Measurements from ENCODE around the gene ISOC1. TPM values are rescaled to one million over a fixed set of nuclear protein-coding genes. Genes with fewer than 3 reads are reported as not detected.

ISOC1 gene
- total and polyA plus RNA-seq, 2 experiments from 2014 or later, result 33.7 to 34.2 TPM

DNA sequence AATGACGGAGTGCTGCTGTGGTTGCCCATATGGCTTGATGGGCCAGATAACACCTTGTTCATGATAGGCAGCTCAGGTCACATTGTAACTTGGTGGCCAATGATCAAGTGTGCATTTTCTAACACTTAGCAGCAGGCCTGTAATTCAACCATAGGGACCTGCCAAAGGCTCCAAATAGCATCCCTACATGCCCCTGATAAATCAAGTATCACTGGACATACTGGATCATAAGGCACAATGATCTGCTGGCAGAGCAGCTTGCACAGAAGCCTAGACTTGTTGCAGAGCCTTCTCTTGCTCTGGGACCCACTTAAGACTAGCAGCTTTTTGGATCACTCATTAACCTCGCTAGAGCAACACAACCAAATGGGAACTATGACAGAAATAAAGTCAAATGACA is 46.0 kb upstream of the ISOC1 start:
- Histone ChIP-seq H3K36me3 (ENCODE audit: insufficient read depth) (no peaks in the 10 kb centered on the region), H3K27ac (ENCODE audit: low read depth) (no peak overlapping the region), H3F3A (replicated peaks; ENCODE audit: low read depth) (no peaks in the 10 kb centered on the region), H3K9me2 (ENCODE audit: insufficient read depth) (peaks cover 3% of the 10 kb centered on the region; the same call in 1 of the 2 replicates), H3K79me2 (replicated peaks; ENCODE audit: insufficient read depth) (no peaks in the 10 kb centered on the region), H4K20me1 (replicated peaks; ENCODE audit: insufficient read depth) (no peaks in the 10 kb centered on the region), H3K4me2 (no peak overlapping the region), H2AFZ (no peak overlapping the region), H3K4me3 (no peak overlapping the region), H3K27me3 (ENCODE audit: insufficient read depth) (no peaks in the 10 kb centered on the region), H3K4me1 (ENCODE audit: insufficient read depth) (no peaks in the 10 kb centered on the region)
- H3K27ac Mint-ChIP-seq, result no peak overlapping the region
- peaks cover 2% of the 10 kb centered on the region for H3K27me3 Mint-ChIP-seq (ENCODE audit: insufficient read depth, low read depth, poor library complexity)
- no peak overlapping the region for H3K4me3 Mint-ChIP-seq
- no peaks in the 10 kb centered on the region for H3K4me1 Mint-ChIP-seq
- no peak for DNase-seq (ENCODE audit: low spot score)
- ATAC-seq, result no peak
- H3K9me3 Mint-ChIP-seq, result peaks cover 4% of the 10 kb centered on the region; the same call in 1 of the 3 replicates
- TF ChIP-seq POLR2AphosphoS5 (IDR thresholded peaks at IDR 0.05; ENCODE audit: low read depth), result no peak
- TF ChIP-seq STAT1 (IDR thresholded peaks at IDR 0.05; ENCODE audit: unreplicated experiment), result no peak
- TF ChIP-seq, protein P1, sequence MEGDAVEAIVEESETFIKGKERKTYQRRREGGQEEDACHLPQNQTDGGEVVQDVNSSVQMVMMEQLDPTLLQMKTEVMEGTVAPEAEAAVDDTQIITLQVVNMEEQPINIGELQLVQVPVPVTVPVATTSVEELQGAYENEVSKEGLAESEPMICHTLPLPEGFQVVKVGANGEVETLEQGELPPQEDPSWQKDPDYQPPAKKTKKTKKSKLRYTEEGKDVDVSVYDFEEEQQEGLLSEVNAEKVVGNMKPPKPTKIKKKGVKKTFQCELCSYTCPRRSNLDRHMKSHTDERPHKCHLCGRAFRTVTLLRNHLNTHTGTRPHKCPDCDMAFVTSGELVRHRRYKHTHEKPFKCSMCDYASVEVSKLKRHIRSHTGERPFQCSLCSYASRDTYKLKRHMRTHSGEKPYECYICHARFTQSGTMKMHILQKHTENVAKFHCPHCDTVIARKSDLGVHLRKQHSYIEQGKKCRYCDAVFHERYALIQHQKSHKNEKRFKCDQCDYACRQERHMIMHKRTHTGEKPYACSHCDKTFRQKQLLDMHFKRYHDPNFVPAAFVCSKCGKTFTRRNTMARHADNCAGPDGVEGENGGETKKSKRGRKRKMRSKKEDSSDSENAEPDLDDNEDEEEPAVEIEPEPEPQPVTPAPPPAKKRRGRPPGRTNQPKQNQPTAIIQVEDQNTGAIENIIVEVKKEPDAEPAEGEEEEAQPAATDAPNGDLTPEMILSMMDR (conservative IDR thresholded peaks at IDR 0.05; ENCODE audit: low read depth in 2 of 2), result no peak
- no peak for TF ChIP-seq EZH2 (IDR thresholded peaks at IDR 0.05; ENCODE audit: low read depth, unreplicated experiment)
- no peak for TF ChIP-seq ZNF114 (CRISPR knock-in tag; IDR thresholded peaks at IDR 0.05)
- TF ChIP-seq NANOG (IDR thresholded peaks at IDR 0.05; ENCODE audit: borderline replicate concordance), result no peak
- TF ChIP-seq, protein P2, sequence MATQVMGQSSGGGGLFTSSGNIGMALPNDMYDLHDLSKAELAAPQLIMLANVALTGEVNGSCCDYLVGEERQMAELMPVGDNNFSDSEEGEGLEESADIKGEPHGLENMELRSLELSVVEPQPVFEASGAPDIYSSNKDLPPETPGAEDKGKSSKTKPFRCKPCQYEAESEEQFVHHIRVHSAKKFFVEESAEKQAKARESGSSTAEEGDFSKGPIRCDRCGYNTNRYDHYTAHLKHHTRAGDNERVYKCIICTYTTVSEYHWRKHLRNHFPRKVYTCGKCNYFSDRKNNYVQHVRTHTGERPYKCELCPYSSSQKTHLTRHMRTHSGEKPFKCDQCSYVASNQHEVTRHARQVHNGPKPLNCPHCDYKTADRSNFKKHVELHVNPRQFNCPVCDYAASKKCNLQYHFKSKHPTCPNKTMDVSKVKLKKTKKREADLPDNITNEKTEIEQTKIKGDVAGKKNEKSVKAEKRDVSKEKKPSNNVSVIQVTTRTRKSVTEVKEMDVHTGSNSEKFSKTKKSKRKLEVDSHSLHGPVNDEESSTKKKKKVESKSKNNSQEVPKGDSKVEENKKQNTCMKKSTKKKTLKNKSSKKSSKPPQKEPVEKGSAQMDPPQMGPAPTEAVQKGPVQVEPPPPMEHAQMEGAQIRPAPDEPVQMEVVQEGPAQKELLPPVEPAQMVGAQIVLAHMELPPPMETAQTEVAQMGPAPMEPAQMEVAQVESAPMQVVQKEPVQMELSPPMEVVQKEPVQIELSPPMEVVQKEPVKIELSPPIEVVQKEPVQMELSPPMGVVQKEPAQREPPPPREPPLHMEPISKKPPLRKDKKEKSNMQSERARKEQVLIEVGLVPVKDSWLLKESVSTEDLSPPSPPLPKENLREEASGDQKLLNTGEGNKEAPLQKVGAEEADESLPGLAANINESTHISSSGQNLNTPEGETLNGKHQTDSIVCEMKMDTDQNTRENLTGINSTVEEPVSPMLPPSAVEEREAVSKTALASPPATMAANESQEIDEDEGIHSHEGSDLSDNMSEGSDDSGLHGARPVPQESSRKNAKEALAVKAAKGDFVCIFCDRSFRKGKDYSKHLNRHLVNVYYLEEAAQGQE (IDR thresholded peaks at IDR 0.05; ENCODE audit: unreplicated experiment), result no peak
- TF ChIP-seq EZH2phosphoT487 (IDR thresholded peaks at IDR 0.05; ENCODE audit: unreplicated experiment), result no peak
- TF ChIP-seq ZNF331 (CRISPR knock-in tag; IDR thresholded peaks at IDR 0.05; ENCODE audit: low read depth), result no peak
- TF ChIP-seq, protein P3, sequence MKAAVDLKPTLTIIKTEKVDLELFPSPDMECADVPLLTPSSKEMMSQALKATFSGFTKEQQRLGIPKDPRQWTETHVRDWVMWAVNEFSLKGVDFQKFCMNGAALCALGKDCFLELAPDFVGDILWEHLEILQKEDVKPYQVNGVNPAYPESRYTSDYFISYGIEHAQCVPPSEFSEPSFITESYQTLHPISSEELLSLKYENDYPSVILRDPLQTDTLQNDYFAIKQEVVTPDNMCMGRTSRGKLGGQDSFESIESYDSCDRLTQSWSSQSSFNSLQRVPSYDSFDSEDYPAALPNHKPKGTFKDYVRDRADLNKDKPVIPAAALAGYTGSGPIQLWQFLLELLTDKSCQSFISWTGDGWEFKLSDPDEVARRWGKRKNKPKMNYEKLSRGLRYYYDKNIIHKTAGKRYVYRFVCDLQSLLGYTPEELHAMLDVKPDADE (IDR thresholded peaks at IDR 0.05), result no peak
- TF ChIP-seq, protein P4, sequence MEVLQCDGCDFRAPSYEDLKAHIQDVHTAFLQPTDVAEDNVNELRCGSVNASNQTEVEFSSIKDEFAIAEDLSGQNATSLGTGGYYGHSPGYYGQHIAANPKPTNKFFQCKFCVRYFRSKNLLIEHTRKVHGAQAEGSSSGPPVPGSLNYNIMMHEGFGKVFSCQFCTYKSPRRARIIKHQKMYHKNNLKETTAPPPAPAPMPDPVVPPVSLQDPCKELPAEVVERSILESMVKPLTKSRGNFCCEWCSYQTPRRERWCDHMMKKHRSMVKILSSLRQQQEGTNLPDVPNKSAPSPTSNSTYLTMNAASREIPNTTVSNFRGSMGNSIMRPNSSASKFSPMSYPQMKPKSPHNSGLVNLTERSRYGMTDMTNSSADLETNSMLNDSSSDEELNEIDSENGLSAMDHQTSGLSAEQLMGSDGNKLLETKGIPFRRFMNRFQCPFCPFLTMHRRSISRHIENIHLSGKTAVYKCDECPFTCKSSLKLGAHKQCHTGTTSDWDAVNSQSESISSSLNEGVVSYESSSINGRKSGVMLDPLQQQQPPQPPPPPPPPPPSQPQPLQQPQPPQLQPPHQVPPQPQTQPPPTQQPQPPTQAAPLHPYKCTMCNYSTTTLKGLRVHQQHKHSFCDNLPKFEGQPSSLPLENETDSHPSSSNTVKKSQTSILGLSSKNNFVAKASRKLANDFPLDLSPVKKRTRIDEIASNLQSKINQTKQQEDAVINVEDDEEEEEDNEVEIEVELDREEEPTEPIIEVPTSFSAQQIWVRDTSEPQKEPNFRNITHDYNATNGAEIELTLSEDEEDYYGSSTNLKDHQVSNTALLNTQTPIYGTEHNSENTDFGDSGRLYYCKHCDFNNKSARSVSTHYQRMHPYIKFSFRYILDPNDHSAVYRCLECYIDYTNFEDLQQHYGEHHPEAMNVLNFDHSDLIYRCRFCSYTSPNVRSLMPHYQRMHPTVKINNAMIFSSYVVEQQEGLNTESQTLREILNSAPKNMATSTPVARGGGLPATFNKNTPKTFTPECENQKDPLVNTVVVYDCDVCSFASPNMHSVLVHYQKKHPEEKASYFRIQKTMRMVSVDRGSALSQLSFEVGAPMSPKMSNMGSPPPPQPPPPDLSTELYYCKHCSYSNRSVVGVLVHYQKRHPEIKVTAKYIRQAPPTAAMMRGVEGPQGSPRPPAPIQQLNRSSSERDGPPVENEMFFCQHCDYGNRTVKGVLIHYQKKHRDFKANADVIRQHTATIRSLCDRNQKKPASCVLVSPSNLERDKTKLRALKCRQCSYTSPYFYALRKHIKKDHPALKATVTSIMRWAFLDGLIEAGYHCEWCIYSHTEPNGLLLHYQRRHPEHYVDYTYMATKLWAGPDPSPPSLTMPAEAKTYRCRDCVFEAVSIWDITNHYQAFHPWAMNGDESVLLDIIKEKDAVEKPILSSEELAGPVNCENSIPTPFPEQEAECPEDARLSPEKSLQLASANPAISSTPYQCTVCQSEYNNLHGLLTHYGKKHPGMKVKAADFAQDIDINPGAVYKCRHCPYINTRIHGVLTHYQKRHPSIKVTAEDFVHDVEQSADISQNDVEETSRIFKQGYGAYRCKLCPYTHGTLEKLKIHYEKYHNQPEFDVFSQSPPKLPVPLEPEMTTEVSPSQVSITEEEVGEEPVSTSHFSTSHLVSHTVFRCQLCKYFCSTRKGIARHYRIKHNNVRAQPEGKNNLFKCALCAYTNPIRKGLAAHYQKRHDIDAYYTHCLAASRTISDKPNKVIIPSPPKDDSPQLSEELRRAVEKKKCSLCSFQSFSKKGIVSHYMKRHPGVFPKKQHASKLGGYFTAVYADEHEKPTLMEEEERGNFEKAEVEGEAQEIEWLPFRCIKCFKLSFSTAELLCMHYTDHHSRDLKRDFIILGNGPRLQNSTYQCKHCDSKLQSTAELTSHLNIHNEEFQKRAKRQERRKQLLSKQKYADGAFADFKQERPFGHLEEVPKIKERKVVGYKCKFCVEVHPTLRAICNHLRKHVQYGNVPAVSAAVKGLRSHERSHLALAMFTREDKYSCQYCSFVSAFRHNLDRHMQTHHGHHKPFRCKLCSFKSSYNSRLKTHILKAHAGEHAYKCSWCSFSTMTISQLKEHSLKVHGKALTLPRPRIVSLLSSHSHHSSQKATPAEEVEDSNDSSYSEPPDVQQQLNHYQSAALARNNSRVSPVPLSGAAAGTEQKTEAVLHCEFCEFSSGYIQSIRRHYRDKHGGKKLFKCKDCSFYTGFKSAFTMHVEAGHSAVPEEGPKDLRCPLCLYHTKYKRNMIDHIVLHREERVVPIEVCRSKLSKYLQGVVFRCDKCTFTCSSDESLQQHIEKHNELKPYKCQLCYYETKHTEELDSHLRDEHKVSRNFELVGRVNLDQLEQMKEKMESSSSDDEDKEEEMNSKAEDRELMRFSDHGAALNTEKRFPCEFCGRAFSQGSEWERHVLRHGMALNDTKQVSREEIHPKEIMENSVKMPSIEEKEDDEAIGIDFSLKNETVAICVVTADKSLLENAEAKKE (CRISPR knock-in tag; IDR thresholded peaks at IDR 0.05), result no peak
- no peak for TF ChIP-seq CREB1 (CRISPR knock-in tag; IDR thresholded peaks at IDR 0.05; ENCODE audit: low read depth)
- no peak for TF ChIP-seq JUNB (IDR thresholded peaks at IDR 0.05; ENCODE audit: unreplicated experiment)
- no peaks in the 10 kb centered on the region; the same call in 2 of the 3 replicates for H3K36me3 Mint-ChIP-seq (ENCODE audit: low read depth)

All from GM23338 (cell line).